GM11168 (cell line): ENCODE results near the gene TUBB2A.
"Not testable (repeated sequence)": the region's sequence is repeated elsewhere in the genome, so short reads cannot be mapped to it uniquely, and the experiment has no call there.

Experiments
- in situ Hi-C: fragments of 300-500 bp; cut with MboI; formaldehyde crosslinking; loops from one replicate; pipeline ENCODE4 v1.12.0; 2022; ENCODE audit warnings: low sequenced_read_pairs; ENCODE audit not compliant: unreplicated experiment

TUBB2A gene

DNA sequence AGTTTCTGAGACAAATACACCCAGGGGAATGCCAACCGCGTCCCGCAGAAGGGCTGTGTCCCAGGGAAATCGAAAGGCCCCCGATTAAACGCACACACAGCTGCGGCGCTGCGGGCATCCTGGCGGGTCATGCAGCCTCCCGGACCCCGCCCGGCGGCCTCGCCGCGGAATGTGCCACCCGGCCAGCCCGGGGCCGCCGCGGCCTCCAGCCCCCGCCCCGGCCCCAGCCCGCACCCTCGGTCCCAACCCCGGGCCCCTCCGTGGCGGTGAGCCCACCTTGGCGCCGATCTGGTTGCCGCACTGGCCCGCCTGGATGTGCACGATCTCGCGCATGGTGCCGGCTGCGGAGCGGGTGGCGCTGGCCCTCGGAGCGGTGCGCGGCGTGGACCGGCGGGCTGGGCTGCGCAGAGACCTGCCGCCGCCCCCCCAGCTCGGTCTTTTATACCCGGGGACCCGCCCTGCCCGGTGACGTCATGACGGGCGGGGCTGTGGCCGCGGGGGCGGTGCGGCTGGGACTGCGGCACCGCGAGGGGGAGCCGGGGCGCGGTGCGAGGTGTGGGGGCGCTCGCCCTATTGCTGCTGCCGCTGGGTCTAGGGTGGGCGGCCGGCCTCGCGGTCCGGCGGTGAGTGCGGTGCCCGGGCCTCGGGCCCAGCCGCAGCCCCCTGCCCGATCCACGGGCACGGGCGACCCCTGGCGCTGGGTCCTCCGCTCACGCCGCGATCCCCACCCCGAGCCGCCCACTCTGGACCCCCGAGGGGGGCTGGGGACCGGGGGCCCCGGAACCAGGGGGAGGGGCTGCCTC, at the start of gene TUBB2A:
TSS of gene TUBB2A (minus strand) at position 414 of the 803 bp plus-strand sequence. CDS start at position 333, 81 bp downstream.
- in situ Hi-C loops: no loop called here

DNA sequence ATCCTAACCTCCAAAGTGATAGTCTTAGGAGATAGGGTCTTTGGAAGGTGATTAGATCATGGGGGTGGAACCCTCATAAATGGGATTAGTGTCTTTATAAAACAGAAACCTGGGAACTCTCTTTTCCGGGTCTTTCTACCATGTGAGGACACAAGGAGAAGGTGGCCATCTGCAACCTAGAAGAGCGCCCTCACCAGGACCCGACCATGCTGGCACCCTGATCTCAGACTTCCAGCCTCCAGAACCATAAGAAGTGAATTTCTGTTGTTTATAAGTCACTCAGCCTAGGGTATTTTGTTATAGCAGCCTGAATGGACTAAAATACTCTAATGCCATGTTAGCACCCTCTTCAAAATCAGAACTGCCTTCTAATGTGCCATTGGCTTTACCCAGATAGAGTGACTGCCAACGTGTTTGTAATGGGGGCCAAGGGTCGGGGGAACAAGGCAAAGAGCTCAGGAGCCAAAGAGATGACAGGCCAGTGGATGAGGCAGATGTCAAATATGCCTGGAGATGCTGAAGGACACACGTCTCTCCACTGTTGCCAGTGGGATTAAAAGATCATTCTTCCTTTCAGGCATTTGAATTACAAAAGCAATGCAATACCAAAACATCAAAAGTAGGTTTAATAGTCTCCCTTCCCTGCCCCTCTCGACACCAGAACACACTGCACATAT, 49.1 kb upstream of the TUBB2A start:
- in situ Hi-C loops: no loop called here

DNA sequence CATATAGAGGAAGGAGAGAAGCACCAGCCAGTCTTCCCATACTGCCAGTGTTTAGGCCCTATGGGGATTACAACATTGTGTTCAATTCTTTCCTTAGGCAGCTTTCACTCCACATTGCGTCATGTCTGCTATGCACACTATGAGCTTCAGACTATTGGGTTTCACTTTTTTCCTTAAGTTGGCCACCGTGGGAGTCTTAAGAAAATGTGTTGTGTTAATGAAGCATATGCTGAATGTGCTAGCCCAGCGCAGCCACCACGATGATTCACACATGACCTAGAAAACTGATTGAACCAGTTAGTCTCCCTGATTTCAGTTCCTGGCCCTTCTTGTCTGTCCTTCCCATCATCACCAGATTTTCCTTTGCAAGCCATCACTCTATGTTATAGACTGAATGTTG, 48.6 kb upstream of the TUBB2A start:
- in situ Hi-C loops: no loop called here

DNA sequence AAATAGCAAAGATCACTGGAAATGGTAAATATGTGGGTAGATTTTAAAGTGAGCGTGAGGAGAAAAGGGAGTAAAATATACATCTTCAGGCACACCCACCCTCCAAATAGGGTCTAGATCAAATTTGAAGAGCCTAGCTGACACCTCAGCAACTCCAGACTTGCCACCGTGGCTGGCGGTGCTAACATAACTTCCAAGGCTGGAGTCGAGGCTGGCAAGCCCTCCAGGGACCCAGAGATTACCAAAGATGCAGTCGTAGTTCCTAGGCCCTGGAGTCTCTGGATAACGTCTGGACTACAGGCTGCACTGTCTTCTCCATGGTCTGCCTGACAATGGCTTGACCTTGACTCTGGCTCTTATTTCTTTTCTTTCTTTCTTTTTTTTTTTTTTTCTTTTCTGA, 47.6 kb upstream of the TUBB2A start:
- in situ Hi-C loops: no loop called here

DNA sequence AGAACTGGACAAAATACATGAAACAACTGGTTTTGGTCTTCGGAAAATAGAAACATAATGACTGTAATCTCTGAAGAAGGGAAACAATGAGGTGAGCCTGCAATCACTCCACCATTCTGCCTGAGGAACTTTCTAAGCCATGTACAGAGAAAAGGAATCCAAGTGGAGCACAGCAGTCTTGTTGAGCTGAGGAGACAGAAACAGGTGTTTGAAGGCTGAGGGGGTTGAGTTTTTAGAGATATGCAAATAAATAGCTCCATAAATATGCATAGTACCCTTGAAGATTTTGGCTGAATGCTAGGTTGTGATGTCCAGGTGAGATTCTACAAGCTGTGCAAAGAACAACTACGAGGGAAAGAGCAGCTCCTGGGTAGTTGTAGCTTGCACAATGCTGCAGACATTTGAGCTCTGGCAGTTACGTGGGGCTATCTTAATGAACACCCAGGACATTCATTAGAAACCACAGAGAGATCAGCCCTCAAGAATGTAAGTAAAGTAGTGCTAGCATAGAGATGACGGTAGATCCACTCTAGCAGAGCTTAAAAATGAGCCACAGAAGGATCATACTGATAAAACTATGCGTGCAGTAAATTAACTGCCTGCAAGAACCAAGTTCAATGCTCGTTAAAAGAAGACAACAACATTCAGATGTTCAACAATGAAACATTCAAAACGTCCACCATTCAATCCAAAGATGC, 45.8 kb upstream of the TUBB2A start:
- in situ Hi-C loops: no loop called here

DNA sequence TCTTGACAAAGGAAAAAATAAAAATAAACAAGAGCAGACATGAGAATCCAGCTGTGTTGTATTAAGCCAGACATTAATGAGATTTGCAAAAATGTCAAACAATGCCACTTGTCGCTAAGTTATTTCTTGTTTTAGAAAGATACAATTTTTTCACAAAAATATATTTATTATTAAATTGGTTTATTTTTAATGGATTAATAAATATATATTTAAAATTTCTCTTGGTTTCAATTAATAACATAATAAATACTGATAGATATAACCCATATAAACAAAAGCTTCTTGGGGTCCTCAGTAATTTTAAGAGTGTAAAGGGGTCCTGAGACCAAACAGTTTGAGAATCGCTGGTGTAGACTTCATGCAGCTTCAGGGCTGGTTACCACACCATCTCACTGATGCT, 44.0 kb upstream of the TUBB2A start:
- in situ Hi-C loops: no loop called here

DNA sequence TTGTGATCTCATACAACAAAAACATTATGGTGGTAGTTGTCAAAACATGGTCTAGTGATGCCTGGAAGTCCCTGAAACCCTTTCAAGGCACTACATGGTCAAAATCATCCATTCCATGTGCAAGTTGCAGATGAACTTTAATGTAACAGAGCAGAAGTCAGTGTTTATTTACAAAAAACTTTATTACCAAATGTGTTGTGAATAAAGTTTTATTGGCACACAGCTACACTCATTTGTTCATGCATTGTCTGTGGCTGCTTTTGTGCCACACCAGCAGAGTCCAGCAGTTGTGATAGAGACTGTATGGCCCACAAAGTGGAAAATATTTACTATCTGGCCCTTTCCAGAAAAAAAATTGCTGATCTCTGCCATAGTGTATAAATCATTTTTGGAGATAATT, 43.3 kb upstream of the TUBB2A start:
- in situ Hi-C loops: no loop called here

DNA sequence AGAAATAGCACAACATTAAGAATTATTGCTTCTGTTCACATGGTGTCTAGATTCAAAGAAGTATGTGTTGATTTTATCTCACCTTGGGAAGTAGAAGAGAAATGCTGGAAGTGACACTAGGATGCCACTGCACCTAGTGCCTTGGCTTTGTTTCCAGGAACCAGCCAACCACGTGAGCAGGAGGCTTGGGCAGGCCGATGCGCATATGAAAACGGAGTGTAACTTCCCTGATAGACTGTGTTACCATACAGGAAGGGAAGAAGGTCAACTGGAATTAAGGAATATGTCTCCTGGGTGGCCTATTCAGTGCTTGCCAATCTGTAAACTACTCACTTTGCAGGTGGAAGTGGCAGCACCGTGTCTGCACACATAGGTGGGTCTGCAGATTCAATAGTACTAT, 42.0 kb upstream of the TUBB2A start:
- in situ Hi-C loops: no loop called here

DNA sequence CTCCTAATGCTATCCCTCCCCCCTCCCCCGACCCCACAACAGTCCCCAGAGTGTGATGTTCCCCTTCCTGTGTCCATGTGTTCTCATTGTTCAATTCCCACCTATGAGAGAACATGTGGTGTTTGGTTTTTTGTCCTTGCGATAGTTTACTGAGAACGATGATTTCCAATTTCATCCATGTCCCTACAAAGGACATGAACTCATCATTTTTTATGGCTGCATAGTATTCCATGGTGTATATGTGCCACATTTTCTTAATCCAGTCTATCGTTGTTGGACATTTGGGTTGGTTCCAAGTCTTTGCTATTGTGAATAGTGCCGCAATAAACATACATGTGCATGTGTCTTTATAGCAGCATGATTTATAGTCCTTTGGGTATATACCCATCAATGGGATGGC, 40.4 kb upstream of the TUBB2A start:
- in situ Hi-C loops: not testable (repeated sequence)

DNA sequence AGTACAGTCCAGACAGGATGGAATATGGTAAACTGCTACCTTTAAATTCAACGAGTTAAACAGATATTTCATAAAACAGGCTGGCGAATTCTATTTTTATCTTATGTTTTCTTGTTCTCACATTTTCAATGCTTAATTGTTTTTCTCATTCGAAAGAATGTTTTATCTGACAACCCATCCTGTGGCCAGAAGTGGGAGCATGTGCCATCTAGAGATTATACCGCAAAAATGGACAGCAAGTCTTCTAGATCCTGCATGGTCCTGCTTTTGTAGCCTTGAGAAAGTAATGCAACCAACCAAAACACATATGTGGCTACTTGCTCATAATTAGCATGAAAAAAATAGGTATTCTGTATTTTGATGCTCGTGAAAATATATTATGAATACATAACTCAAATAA, 39.4 kb upstream of the TUBB2A start:
- in situ Hi-C loops: no loop called here

DNA sequence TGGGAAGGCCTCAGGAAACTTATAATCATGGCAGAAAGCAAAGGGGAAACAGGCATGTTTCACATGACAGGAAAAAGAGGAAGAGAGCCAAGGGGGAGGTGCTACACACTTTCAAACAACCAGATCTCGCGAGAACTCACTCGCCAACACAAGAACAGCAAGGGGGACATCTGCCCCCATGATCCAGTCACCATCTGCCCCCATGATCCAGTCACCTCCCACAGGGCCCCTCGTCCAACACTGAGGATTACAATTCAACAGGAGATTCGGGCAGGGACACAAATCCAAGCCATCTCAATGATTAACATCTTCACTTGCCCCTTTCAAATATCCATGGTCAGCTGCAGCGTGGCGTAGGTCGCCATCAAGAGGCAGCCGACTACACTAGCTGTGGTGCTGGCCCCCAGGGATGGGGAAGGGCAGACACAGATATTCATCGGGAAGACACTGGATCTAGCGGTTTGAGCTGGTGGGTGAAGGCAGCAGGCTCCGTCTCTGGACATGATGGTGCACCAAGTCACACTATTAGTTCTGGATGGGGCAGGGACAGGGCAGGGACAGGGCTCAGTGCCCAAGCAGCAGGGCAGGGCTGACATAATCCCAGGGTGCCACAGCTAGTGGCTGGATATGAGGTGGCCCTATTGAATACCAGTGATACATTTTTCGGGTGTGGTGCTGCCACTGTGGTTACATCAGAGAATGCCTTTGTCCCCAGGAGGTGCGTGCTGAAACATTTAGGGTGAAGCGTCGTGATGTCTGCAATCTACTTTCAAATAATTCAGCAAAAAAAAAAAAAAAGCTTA, 38.6 kb upstream of the TUBB2A start:
- in situ Hi-C loops: no loop called here

DNA sequence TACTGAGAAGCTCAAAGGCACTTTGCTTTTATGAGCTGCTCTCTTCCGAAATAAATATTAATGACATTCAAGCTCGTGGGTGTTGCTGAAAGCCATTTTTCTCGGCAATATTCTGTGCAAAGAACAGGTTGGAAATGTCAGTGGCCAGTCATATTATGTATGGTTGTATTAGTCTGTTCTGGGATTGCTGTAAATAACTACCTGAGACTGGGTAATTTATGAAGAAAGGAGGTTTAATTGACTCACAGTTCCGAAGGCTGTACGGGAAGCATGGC, 38.0 kb upstream of the TUBB2A start:
- in situ Hi-C loops: no loop called here

DNA sequence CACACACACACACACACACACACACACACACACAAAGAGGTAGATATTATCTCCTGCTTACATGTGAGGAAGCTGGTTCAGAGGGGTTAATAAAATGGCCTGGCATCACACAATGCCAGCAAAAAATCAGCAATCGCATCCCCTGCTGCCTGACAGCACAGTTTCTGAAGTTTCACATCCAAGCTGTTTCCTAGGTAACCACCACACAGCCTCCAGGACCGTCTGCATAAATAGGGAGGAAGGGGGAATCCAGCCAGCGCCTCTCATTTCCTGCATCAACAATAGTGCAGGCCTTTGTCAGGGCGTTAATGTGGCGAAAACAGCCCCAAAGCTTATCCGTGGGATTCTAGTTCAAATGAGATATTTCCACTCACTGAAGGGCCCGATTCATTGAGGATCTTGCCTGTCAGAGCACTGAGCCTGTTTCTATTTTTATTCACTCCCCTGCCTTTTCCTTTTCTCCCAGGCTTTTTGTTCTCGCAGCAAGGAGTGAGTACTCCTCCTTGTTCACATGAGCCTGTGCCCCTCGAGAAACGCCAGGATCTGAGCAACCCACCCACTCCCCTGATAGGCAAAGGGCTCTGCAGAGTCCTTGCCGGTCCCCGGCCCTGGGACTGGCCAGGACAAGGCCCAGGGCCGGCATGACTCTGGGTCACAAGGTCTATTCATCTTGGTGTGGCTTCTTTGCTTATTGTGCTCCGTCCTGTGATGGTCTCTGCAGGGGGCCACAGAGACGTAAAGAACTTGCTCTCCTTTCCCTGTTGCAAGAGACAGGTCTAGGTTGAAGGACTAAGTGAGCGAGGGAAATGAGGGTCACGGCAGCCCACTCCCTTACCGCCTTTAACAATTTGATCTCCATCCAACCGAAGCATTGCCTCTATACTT, 37.4 kb upstream of the TUBB2A start:
- in situ Hi-C loops: no loop called here

DNA sequence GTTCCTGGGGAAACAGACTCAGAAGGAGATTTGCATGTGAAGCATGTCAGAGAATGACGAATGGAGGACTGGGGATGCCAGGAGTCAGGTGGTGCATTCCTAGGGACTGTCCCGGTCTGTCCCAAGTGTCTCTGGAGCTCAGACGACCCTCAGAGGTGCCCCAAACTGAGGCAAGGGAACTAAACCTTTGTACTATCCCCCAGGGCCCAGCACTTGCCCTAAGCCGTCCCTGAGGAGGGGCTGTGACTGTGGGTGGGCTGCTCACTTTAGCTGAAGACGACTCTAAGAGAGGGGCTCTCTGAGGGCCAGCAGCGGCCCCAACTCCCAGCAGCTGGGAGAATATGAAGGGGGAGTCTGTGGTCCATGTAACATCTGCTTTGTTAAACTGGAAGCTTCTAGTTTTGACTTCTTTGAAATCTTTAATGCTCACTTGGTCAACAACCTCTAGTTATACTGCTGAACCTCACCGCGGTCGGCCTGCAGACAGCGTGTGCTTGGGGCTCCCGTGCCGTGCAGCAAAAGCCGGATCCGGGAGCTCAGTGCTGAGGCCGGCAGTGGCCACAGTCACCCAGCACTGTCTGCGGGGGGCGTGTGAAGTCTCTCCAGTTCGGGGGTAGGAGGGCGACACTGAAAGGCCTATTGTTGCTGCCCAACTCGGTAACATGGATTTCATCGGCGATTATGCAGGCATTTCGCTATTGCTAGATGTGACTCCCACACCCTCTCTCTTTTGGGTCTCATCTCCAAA, 35.9 kb upstream of the TUBB2A start:
- in situ Hi-C loops: no loop called here

DNA sequence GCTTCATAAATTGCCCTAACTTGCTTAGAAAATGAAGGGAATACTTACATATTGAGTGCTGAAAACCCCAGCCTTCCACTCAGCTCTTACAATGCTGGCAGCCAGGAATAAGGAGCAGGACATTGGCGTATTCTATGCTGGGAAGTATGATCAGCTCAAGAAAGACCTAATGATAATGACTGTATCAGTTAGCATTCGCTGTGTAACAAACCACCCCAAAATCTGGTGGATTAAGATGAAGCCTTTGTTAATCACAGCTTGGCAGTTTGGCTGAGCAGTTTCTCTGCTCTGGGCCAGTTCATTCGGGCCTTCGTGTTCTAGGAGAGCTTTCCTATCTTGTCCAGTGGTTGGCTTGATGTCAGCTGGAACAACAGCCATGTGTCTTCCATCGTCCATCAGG, 33.4 kb upstream of the TUBB2A start:
- in situ Hi-C loops: no loop called here

DNA sequence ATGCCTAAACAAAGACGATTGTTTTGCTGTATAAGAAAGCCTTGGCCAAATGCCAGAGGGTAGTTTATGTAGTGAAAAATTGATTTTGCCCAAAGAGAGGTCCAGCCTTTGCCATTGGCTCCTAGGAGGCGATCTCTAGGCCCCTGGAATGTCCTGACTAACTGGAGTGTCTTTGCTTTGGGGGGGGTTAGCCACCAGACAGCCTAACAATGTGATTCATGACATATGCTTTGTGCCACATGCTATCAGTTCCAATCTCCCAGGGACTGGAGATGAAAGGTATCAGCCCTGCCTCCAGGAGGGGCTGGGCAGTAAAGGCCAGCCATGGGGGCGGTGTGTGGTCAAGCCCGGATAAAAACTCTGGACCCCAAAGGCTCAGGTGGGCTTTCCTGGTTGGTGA, 32.7 kb upstream of the TUBB2A start:
- in situ Hi-C loops: no loop called here

DNA sequence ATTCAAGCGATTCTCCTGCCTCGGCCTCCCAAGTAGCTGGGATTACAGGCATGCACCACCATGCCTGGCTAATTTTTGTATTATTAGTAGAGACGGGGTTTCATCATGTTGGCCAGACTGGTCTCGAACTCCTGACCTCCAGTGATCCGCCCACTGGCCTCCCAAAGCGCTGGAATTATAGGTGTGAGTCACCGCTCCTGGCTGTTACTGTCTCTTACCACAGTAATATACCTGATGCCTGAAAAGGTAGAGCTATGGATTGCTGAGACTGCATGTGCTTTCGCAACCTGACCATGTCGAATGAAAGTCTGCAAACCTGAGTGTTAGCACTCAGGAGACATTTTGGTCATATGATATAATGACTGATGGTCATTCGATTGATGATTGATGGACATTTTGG, 31.8 kb upstream of the TUBB2A start:
- in situ Hi-C loops: not testable (repeated sequence)

DNA sequence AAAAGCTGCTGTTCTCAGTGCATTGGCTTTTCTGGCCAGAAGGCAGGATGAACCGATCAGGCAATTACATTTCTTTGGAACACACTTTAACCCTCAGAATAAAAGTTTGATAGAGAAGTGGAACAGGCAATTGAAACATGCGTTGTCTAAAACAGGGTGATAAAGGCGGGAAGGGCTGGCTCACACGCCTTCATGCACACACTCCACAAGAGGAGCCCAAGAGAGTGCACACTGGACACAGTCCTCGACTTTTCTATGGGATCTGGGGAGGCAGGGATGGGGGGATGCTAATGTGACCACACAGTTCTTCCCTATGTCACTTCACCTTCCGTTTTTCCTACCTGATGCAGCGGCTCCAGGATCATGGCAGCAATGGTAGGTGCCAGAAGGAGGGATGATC, 30.9 kb upstream of the TUBB2A start:
- in situ Hi-C loops: no loop called here

DNA sequence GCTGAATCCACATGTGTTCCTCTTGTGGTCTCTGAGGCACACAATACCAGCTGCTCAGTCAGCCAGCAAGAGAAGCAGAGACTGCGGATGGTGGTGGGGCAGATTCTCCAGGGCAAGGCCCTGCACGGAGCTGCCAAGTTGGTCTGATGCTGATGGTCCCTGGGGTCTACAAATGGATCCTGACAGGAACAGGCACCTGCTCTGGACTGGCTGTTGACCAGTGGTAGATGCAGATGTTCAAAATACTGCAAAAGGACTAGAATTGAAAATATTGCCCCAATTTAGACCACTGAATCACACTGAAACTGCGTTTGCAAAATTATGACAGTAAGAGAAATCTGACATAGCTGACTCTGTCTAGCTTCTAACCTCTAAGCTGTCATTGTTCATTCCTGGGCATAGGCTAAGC, 29.6 kb upstream of the TUBB2A start:
- in situ Hi-C loops: no loop called here
